Spleen (tissue), 11 donors: ENCODE results near the gene RAB43. TPM values are rescaled to one million over a fixed set of nuclear protein-coding genes. Genes with fewer than 3 reads are reported as not detected.

ENCODE experiments used
- DNase-seq: peaks from one replicate; pipeline ENCODE4 v3.0.0-alpha.2; 2020
- H3K27ac ChIP-seq, 8 donors: fragments of 200-600 bp; sonication (generic) in 7 of 8; 1 replicate in 4 of 8; 2 replicates in 4 of 8; pipeline versions ENCODE4 v1.5.0 to v1.8.0; 2016 to 2021; ENCODE audit warnings: inconsistent platforms in 4 of 8, mild to moderate bottlenecking in 4 of 8, moderate library complexity in 1 of 8
- H3K27me3 ChIP-seq, 7 donors: fragments of 200-600 bp; sonication (generic) in 6 of 7; replicated peaks in 1 of 7; 1 replicate in 4 of 7; 2 replicates in 3 of 7; pipeline versions ENCODE4 v1.5.0 to v1.8.0; 2016 to 2021; ENCODE audit warnings: inconsistent platforms in 3 of 7, mild to moderate bottlenecking in 1 of 7
- H3K36me3 ChIP-seq, 6 donors: fragments of 200-600 bp; sonication (generic) in 5 of 6; 1 replicate in 4 of 6; 2 replicates in 2 of 6; pipeline versions ENCODE4 v1.5.0 to v1.8.0; 2016 to 2021; ENCODE audit warnings: inconsistent platforms in 2 of 6
- H3K4me1 ChIP-seq, 6 donors: fragments of 200-600 bp; sonication (generic) in 5 of 6; 1 replicate in 3 of 6; 2 replicates in 3 of 6; pipeline versions ENCODE4 v1.5.0 to v1.8.0; 2016 to 2021; ENCODE audit warnings: inconsistent platforms in 3 of 6
- H3K4me3 ChIP-seq, 8 donors: fragments of 200-600 bp; sonication (generic) in 7 of 8; 1 replicate in 4 of 8; 2 replicates in 4 of 8; pipeline versions ENCODE4 v1.5.0 to v1.8.0; 2016 to 2021; ENCODE audit warnings: inconsistent platforms in 4 of 8, mild to moderate bottlenecking in 4 of 8, moderate library complexity in 2 of 8
- H3K9me3 ChIP-seq, 8 donors: fragments of 200-600 bp; sonication (generic) in 7 of 8; 1 replicate in 4 of 8; 2 replicates in 4 of 8; pipeline versions ENCODE4 v1.5.0 to v1.8.0; 2016 to 2021; ENCODE audit warnings: inconsistent platforms in 4 of 8
- POLR2A ChIP-seq, 3 donors: fragments of 450-650 bp; IDR thresholded peaks; one replicate each; pipeline ENCODE4 v1.5.1; 2017; ENCODE audit warnings: antibody characterized with exemption in 3 of 3, mild to moderate bottlenecking in 1 of 3
- POLR2AphosphoS5 ChIP-seq, 3 donors: sonication (generic); formaldehyde crosslinking; IDR thresholded peaks; one replicate each; pipeline ENCODE4 v1.5.1; 2017; ENCODE audit warnings: antibody characterized with exemption in 3 of 3
- WGBS, 5 donors: extraction: QIAGEN DNeasy Blood & Tissue Kit in 3 of 5; methylation state at CpG; one replicate each; pipeline versions ENCODE4 v1.1.5 to v1.1.7; 2013 to 2018; 5-methylcytosine and 5-hydroxymethylcytosine counted together
- intact Hi-C: fragments of 100-400 bp; cut with DNase I; formaldehyde crosslinking; loops from one replicate; pipeline ENCODE4 v1.15.0; 2023; ENCODE audit warnings: low total_unique reads
- polyA plus RNA-seq, 3 donors: library from polyadenylated mRNA; stranded (reverse); fragments of 200-250 nt; gene quantifications; one replicate each; pipeline ENCODE4 v1.2.1, GENCODE V29; 2013
- total RNA-seq, 7 donors: library from RNA; depleted of rRNA in 3 of 7; stranded (reverse); fragments of >200 nt in 3 of 7; fragmentation: NEBNext Ultra II Directional in 4 of 7; extraction: Animal tissue kit (Norgen Biotek cat#: 25700) in 4 of 7; gene quantifications; one replicate each; pipeline versions ENCODE4 v1.1.0 to v1.2.1, GENCODE V29; 2016 to 2021
- TF ChIP-seq, protein P1 (sequence below), 11 experiments: fragments of 200-600 bp in 7 of 11; fragments of 450-650 bp in 4 of 11; sonication (generic) in 4 of 11; IDR thresholded peaks in 8 of 11; conservative IDR thresholded peaks in 3 of 11; 1 replicate in 7 of 11; 2 replicates in 4 of 11; pipeline versions ENCODE4 v1.4.0 to v1.8.0; 2016 to 2021; ENCODE audit warnings: antibody characterized with exemption in 11 of 11, inconsistent platforms in 4 of 11, mild to moderate bottlenecking in 1 of 11
- donor health status: healthy with polysubstance abuse.
- donor health status: DM: no; HTN: no; CAD: no; lungs with moderate emphysema.
- donor health status: DM: no; HTN: no; CAD: no.
- donor health status: Bipolar disorder and iron deficiency.
- donor health status: healthy.
- donor health status: DM: no; HTN: no; CAD: no.
- donor health status: DM: yes; HTN: yes; CAD: no.

Gene RAB43
- total and polyA plus RNA-seq, 10 donors = 3.1 to 49.6 (median 29.7) TPM

DNA sequence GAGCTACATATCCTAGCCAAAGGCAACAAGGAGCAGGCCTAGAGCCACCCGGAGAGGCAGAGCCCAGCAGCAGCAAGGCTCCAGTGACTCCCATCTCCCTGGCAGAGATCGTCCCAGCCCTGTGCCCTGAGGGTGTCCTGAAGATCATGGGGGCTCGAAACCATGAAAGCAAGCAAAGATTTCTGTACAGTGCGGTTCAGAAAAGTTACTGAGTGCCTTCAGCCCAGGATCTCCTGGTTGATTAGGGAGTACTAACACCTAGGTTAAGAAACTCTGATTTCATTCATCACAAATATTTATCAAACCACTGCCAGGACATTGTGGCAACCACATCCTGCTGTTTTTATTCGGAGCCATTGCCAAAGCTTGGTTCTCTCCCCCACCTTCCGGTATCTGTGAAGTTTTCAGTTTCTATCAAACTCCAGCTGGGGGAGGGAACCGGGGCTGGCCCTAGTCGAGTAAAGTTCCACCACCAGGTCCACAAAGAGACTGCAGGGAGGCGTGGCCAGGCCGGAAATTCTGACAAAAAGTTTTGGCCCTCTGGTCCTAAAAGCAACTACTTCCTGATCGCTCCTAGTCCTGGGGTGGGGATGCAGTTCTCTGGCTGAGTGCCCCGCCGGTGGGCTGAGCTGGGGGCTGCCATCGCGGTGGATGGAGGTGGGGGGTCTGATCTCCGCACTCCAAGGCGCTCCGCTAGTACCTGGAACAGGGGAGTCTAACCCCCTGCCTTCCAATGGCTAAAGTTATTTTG lies 1.2 kb downstream of the RAB43 start:
- no peaks in the 10 kb centered on the region for H3K27me3 ChIP-seq
- peak; percentile 97 for DNase-seq
- peaks cover 0 to 29% (median under 1%) of the 10 kb centered on the region in 6 donors for H3K36me3 ChIP-seq
- 0 to 2% (median 1%) methylated on average over 15 to 18 of the region's 18 CpGs for WGBS, 5 donors
- TF ChIP-seq POLR2AphosphoS5 (IDR thresholded peaks at IDR 0.05) = peak; percentile 85 to 93 (median 87)
- TF ChIP-seq, protein P1, sequence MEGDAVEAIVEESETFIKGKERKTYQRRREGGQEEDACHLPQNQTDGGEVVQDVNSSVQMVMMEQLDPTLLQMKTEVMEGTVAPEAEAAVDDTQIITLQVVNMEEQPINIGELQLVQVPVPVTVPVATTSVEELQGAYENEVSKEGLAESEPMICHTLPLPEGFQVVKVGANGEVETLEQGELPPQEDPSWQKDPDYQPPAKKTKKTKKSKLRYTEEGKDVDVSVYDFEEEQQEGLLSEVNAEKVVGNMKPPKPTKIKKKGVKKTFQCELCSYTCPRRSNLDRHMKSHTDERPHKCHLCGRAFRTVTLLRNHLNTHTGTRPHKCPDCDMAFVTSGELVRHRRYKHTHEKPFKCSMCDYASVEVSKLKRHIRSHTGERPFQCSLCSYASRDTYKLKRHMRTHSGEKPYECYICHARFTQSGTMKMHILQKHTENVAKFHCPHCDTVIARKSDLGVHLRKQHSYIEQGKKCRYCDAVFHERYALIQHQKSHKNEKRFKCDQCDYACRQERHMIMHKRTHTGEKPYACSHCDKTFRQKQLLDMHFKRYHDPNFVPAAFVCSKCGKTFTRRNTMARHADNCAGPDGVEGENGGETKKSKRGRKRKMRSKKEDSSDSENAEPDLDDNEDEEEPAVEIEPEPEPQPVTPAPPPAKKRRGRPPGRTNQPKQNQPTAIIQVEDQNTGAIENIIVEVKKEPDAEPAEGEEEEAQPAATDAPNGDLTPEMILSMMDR (IDR thresholded peaks at IDR 0.05 in 8 of 11, conservative IDR thresholded peaks at IDR 0.05 in 3 of 11) = peak in 10 of 11 experiments; percentile 38 to 77 (median 50)
- TF ChIP-seq POLR2A (IDR thresholded peaks at IDR 0.05) = peak; percentile 57 to 83 (median 82)
- H3K4me3 ChIP-seq = peak overlapping the region; percentile 65 to 94 (median 84)
- H3K4me1 ChIP-seq = peaks cover 44 to 72% (median 64%) of the 10 kb centered on the region in 6 donors
- H3K9me3 ChIP-seq = no peaks in the 10 kb centered on the region
- H3K27ac ChIP-seq = peak overlapping the region; percentile 87 to 97 (median 94)
- intact Hi-C loops = no loop called here

DNA sequence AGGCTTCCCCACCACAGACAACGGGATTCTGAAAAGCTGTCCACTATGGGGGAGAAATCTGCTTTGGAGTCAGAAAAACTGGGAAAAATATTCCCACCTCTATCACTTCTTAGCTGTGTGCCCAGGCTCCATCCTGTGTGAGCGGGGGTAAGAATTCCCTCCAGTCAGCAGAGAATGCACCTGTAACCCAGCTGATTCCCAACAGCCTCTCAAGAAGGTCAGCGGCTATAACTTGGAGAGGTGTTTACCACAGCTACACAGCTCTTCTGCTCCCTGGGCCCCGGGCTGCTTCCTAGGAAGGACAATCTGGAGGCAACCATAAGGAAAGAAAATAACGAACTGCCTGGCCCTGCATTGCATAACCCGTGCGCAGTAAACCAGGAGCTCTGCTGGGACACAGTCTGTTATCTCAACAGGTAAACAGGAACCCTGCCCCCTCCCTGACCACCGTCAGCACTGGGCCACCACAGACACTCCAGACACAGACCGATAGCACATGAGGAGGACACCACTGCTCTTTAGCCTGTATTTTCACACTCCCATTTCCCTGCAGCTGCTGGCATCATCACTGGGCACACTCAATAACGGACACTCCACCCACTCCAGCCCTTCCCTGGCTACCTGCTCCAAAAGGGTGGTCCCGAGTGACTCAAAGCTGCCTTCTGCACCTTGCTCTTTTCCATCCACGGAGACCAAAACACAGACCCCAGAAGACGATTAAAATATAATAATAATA lies 2.1 kb downstream of the RAB43 start:
- 35 to 41% (median 38%) methylated on average over 13 of the region's 13 CpGs for WGBS, 5 donors
- TF ChIP-seq POLR2AphosphoS5 (IDR thresholded peaks at IDR 0.05) = peak in 1 of 3 donors; percentile 23
- no peak for TF ChIP-seq POLR2A (IDR thresholded peaks at IDR 0.05)
- peak overlapping the region; percentile 65 to 94 (median 84) for H3K4me3 ChIP-seq
- peaks cover 44 to 81% (median 70%) of the 10 kb centered on the region in 6 donors for H3K4me1 ChIP-seq
- peak overlapping the region; percentile 20 to 97 (median 94) for H3K27ac ChIP-seq
- H3K27me3 ChIP-seq = no peaks in the 10 kb centered on the region
- peak; percentile 81 for DNase-seq
- H3K36me3 ChIP-seq = peaks cover 0 to 38% (median 4%) of the 10 kb centered on the region in 6 donors
- H3K9me3 ChIP-seq = no peaks in the 10 kb centered on the region
- intact Hi-C loops = no loop called here

DNA sequence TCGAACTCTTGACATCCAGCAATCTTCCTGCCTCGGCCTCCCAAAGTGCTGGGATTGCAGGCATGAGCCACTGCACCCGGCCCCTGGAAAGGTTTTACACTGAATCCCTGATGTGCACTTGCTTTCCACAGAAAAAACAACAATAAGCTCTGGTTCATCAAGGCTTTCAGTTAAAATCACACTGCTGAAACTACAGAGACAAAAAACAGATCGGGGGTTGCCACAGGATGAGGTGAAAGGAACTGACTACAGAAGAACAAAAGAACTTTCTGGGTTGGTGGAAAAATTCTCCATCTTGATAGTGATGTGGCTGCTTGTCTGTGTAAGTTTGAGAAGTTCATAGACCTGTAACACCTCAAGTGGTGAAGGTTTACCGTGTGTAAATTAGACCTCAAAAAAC lies 2.9 kb downstream of the RAB43 start:
- peak overlapping the region in 3 of 8 donors; percentile 80 to 94 (median 86) for H3K4me3 ChIP-seq

DNA sequence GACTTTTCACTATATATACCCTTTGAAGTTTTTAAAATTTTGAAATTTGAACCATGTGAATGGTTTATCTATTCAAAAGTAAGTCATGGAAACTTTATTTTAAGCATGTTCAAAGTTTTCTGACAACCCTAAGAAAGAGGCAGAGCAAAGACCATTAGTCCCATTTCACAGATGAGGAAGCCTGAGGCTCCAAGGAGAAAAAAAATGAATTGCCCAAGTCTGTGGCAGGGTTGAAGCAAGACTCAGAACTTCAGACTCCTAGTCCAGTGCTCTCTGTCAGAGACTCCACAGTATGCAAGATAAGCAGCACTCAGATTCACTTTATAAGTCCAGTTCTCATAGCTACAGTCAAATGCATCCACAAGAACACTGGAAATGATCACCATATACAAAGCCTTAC lies 4.5 kb downstream of the RAB43 start:
- intact Hi-C loops = no loop called here
- Histone ChIP-seq H3K9me3 (no peaks in the 10 kb centered on the region), H3K4me3 (no peak overlapping the region), H3K27me3 (no peaks in the 10 kb centered on the region), H3K27ac (peak overlapping the region in 4 of 8 donors; percentile 30 to 97 (median 83)), H3K36me3 (peaks cover 0 to 61% (median 6%) of the 10 kb centered on the region in 6 donors), H3K4me1 (peaks cover 40 to 86% (median 64%) of the 10 kb centered on the region in 6 donors)
- no peak for DNase-seq
- TF ChIP-seq POLR2A (IDR thresholded peaks at IDR 0.05) (no peak), POLR2AphosphoS5 (IDR thresholded peaks at IDR 0.05) (no peak)
- TF ChIP-seq, protein P1 (IDR thresholded peaks at IDR 0.05 in 8 of 11, conservative IDR thresholded peaks at IDR 0.05 in 3 of 11) = no peak

More for the DNA sequence above, 2.9 kb downstream of the RAB43 start:
- no peaks in the 10 kb centered on the region for H3K27me3 ChIP-seq
- no peaks in the 10 kb centered on the region for H3K9me3 ChIP-seq
- 62 to 75% (median 73%) methylated on average over 5 of the region's 5 CpGs for WGBS, 5 donors
- TF ChIP-seq, protein P1 (IDR thresholded peaks at IDR 0.05 in 8 of 11, conservative IDR thresholded peaks at IDR 0.05 in 3 of 11) = no peak
- TF ChIP-seq POLR2A (IDR thresholded peaks at IDR 0.05) (no peak), POLR2AphosphoS5 (IDR thresholded peaks at IDR 0.05) (no peak)
- peaks cover 0 to 46% (median 6%) of the 10 kb centered on the region in 6 donors for H3K36me3 ChIP-seq
- DNase-seq = no peak
- H3K27ac ChIP-seq = peak overlapping the region in 7 of 8 donors; percentile 92 to 97 (median 94)
- intact Hi-C loops = no loop called here
- peaks cover 44 to 86% (median 72%) of the 10 kb centered on the region in 6 donors for H3K4me1 ChIP-seq
